Activated naive CD4-positive, alpha-beta T cell treated with anti-CD3 and anti-CD28 coated beads, Interleukin-2, amount 50 U/mL, for 72 hours (primary cell): ENCODE results near the gene ZNF808. TPM values are rescaled to one million over a fixed set of nuclear protein-coding genes. Genes with fewer than 3 reads are reported as not detected.
"Not testable (repeated sequence)": the region's sequence is repeated elsewhere in the genome, so short reads cannot be mapped to it uniquely, and the experiment has no call there.

Experiments
- ATAC-seq, 2 donors: fragments of 150-1000 bp; cut with Tn5 transposase; 2 replicates each; pipeline ENCODE4 v1.10.0; 2021; ENCODE audit warnings: mild to moderate bottlenecking in 2 of 2, moderate library complexity in 2 of 2
- DNase-seq, 2 donors: peaks; one replicate each; pipeline ENCODE4 v3.0.0; 2021 to 2022; ENCODE audit warnings: low spot score in 2 of 2
- H3K27ac Mint-ChIP-seq, 2 donors: one replicate each; pipeline ENCODE4 v1.8.0; 2022; ENCODE audit warnings: mild to moderate bottlenecking in 2 of 2, mixed read lengths in 2 of 2
- H3K36me3 Mint-ChIP-seq, 2 donors: one replicate each; pipeline ENCODE4 v1.8.0; 2022; ENCODE audit warnings: mixed read lengths in 2 of 2
- H3K9me3 Mint-ChIP-seq, 2 donors: one replicate each; pipeline ENCODE4 v1.8.0; 2022; ENCODE audit warnings: mixed read lengths in 2 of 2
- total RNA-seq, 2 donors: library from RNA; stranded (reverse); gene quantifications; one replicate each; pipeline ENCODE4 v1.2.3, GENCODE V29; 2022

The ZNF808 gene
- total RNA-seq, 2 donors from 2014 or later: 22.5 to 32.7 TPM

GRCh38 chr19:52561611-52562010 is 34.1 kb downstream of the ZNF808 start:
- DNase-seq, ATAC-seq, H3K27ac Mint-ChIP-seq: not testable (repeated sequence)
- Mint-ChIP-seq H3K36me3 (peaks cover 64 to 83% of the 10 kb centered on the region in 2 donors), H3K9me3 (peaks cover 29 to 48% of the 10 kb centered on the region in 2 donors)

- DNase-seq (no peak), ATAC-seq (no peak)
- peaks cover 43 to 64% of the 10 kb centered on the region in 2 donors for H3K36me3 Mint-ChIP-seq
- H3K9me3 Mint-ChIP-seq: peaks cover 26 to 28% of the 10 kb centered on the region in 2 donors
- H3K27ac Mint-ChIP-seq: no peak overlapping the region
Measured at GRCh38 chr19:52566121-52566520, 38.7 kb downstream of the ZNF808 start.

- Mint-ChIP-seq H3K9me3 (peaks cover 30% of the 10 kb centered on the region in 2 donors), H3K27ac (no peak overlapping the region), H3K36me3 (peaks cover 43 to 64% of the 10 kb centered on the region in 2 donors)
- DNase-seq (no peak), ATAC-seq (no peak)
Measured at GRCh38 chr19:52566588-52566987, 39.1 kb downstream of the ZNF808 start.

- DNase-seq (no peak), ATAC-seq (no peak)
- Mint-ChIP-seq H3K9me3 (peaks cover 32 to 37% of the 10 kb centered on the region in 2 donors), H3K36me3 (peaks cover 46 to 66% of the 10 kb centered on the region in 2 donors), H3K27ac (no peak overlapping the region)
Measured at GRCh38 chr19:52567921-52568320, 40.5 kb downstream of the ZNF808 start.

GRCh38 chr19:52569638-52569999 is 42.2 kb downstream of the ZNF808 start:
- H3K27ac Mint-ChIP-seq: peak overlapping the region in 1 of 2 donors; percentile 93

GRCh38 chr19:52570000-52570861 is 42.8 kb downstream of the ZNF808 start, which contains the start of gene ZNF701:
ZNF701 (plus strand) TSS chr19:52570287; CDS start chr19:52574148, 3,861 bp downstream.
- Mint-ChIP-seq H3K9me3 (peaks cover 35 to 39% of the 10 kb centered on the region in 2 donors), H3K36me3 (peaks cover 58 to 68% of the 10 kb centered on the region in 2 donors), H3K27ac (peak within 1 kb of the TSS; percentile 93 to 95)
- DNase-seq: peak; percentile 94 to 95
- peak; percentile 98 for ATAC-seq

More at GRCh38 chr19:52569638-52569999, 42.2 kb downstream of the ZNF808 start:
- peaks cover 36 to 41% of the 10 kb centered on the region in 2 donors for H3K9me3 Mint-ChIP-seq
- H3K36me3 Mint-ChIP-seq: peaks cover 55 to 66% of the 10 kb centered on the region in 2 donors
- peak; percentile 11 to 23 for ATAC-seq
- DNase-seq: not testable (repeated sequence)

- Mint-ChIP-seq H3K27ac (no peak overlapping the region), H3K9me3 (peaks cover 27 to 34% of the 10 kb centered on the region in 2 donors), H3K36me3 (peaks cover 60 to 80% of the 10 kb centered on the region in 2 donors)
- DNase-seq (no peak), ATAC-seq (no peak)
Measured at GRCh38 chr19:52584736-52585440, 57.4 kb downstream of the ZNF808 start.

GRCh38 chr19:52585604-52586003 is 58.1 kb downstream of the ZNF808 start:
- peaks cover 65 to 83% of the 10 kb centered on the region in 2 donors for H3K36me3 Mint-ChIP-seq
- no peak for ATAC-seq
- peaks cover 27 to 38% of the 10 kb centered on the region in 2 donors for H3K9me3 Mint-ChIP-seq
- no peak overlapping the region for H3K27ac Mint-ChIP-seq
- DNase-seq: no peak

- peaks cover 57 to 70% of the 10 kb centered on the region in 2 donors for H3K36me3 Mint-ChIP-seq
- H3K27ac Mint-ChIP-seq: no peak overlapping the region
- DNase-seq (no peak), ATAC-seq (no peak)
- peaks cover 10 to 20% of the 10 kb centered on the region in 2 donors for H3K9me3 Mint-ChIP-seq
Measured at GRCh38 chr19:52590728-52591127, 63.3 kb downstream of the ZNF808 start.

- ATAC-seq (peak in 1 of 2 donors; percentile 36), DNase-seq (no peak)
- peaks cover 62 to 73% of the 10 kb centered on the region in 2 donors for H3K36me3 Mint-ChIP-seq
- H3K9me3 Mint-ChIP-seq: peaks cover 25 to 30% of the 10 kb centered on the region in 2 donors
- no peak overlapping the region for H3K27ac Mint-ChIP-seq
Measured at GRCh38 chr19:52592301-52592700, 64.8 kb downstream of the ZNF808 start.

- peaks cover 58 to 72% of the 10 kb centered on the region in 2 donors for H3K36me3 Mint-ChIP-seq
- not testable (repeated sequence) for H3K27ac Mint-ChIP-seq, ATAC-seq, DNase-seq
- H3K9me3 Mint-ChIP-seq: peaks cover 25 to 26% of the 10 kb centered on the region in 2 donors
Measured at GRCh38 chr19:52593441-52593840, 66.0 kb downstream of the ZNF808 start.

- DNase-seq: no peak
- peaks cover 42 to 75% of the 10 kb centered on the region in 2 donors for H3K36me3 Mint-ChIP-seq
- ATAC-seq: no peak
- H3K27ac Mint-ChIP-seq: no peak overlapping the region
- H3K9me3 Mint-ChIP-seq: peaks cover 25 to 28% of the 10 kb centered on the region in 2 donors
Measured at GRCh38 chr19:52599241-52599640, 71.8 kb downstream of the ZNF808 start.

GRCh38 chr19:52600639-52601024 is 73.2 kb downstream of the ZNF808 start:
- H3K27ac Mint-ChIP-seq: peak overlapping the region in 1 of 2 donors; percentile 81
- peaks cover 29 to 36% of the 10 kb centered on the region in 2 donors for H3K9me3 Mint-ChIP-seq
- DNase-seq (no peak), ATAC-seq (peak; percentile 30 to 37)
- peaks cover 42 to 79% of the 10 kb centered on the region in 2 donors for H3K36me3 Mint-ChIP-seq

- DNase-seq (peak; percentile 88 to 93), ATAC-seq (peak; percentile 98 to 99)
- Mint-ChIP-seq H3K9me3 (peaks cover 25 to 39% of the 10 kb centered on the region in 2 donors), H3K36me3 (peaks cover 40 to 79% of the 10 kb centered on the region in 2 donors), H3K27ac (peak overlapping the region; percentile 81 to 86)
Measured at GRCh38 chr19:52601025-52601973, 73.8 kb downstream of the ZNF808 start.

GRCh38 chr19:52601974-52602366 is 74.5 kb downstream of the ZNF808 start:
- ATAC-seq, DNase-seq: not testable (repeated sequence)
- H3K27ac Mint-ChIP-seq: peak overlapping the region; percentile 81 to 86
- H3K36me3 Mint-ChIP-seq: peaks cover 39 to 78% of the 10 kb centered on the region in 2 donors
- H3K9me3 Mint-ChIP-seq: peaks cover 18 to 39% of the 10 kb centered on the region in 2 donors

GRCh38 chr19:52602941-52603340 is 75.5 kb downstream of the ZNF808 start:
- ATAC-seq (no peak), DNase-seq (no peak)
- Mint-ChIP-seq H3K9me3 (peaks cover 10 to 31% of the 10 kb centered on the region in 2 donors), H3K36me3 (peaks cover 32 to 73% of the 10 kb centered on the region in 2 donors), H3K27ac (no peak overlapping the region)
